ENCODE results near the gene PPIF.
A peak's percentile ranks its signal among the peaks of the same experiment; 100 is the strongest.

The PPIF gene

DNA sequence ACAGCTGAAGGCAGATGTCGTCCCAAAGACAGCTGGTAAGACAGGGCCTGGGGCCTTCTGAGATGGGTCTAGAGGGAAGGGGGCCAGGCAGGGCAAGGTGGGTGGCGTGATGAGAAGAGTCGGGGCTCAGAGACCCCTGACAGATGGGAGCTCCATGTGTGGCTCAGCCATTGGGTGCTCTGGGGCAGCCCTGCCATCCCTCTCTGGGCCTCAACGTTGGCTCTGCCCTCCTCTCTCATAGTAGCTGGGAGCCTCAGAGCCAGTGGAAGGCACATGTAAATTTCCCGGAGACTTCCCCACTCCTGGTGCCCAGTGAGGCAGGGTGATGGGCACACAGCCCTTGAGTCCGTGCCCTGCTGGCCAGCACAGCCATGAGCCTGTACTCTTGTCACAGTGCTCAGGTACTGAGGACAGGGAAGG, 1.8 kb downstream of the PPIF start:
- DNase-seq = peak in 1 of 4 experiments; percentile 15

DNA sequence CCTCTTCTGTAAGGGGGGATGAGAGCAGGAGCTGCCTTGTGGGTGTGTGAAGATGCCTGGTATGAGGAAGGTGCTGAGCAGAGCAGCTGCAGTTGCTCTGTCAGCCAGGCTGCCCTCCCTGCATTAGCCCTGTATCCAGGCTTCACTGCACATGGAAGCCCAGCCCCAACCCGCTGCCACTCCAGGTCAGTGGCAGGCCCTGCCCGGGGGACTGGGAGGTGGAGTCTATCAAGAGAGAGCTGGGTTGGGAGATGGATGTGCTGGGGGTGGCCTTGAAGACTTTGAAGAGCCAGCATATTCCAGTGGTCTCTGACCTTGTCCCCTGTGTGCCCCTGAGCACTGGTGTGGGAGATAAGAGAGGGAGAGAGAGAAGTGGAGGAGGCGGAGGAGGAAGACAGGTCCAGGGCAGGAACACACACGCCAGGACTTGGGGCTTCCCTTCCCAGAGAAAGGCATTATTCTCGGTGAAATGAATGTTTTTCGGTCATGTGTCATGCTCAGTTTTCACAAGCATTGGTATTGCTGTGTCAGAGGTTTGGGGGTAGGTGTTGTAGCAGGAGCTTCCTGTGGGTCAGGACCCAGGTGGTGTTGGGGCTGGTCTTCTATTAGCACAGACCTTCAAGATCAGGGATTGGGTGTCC, 2.6 kb downstream of the PPIF start:
- peak in 1 of 4 experiments; percentile 24 for DNase-seq

DNA sequence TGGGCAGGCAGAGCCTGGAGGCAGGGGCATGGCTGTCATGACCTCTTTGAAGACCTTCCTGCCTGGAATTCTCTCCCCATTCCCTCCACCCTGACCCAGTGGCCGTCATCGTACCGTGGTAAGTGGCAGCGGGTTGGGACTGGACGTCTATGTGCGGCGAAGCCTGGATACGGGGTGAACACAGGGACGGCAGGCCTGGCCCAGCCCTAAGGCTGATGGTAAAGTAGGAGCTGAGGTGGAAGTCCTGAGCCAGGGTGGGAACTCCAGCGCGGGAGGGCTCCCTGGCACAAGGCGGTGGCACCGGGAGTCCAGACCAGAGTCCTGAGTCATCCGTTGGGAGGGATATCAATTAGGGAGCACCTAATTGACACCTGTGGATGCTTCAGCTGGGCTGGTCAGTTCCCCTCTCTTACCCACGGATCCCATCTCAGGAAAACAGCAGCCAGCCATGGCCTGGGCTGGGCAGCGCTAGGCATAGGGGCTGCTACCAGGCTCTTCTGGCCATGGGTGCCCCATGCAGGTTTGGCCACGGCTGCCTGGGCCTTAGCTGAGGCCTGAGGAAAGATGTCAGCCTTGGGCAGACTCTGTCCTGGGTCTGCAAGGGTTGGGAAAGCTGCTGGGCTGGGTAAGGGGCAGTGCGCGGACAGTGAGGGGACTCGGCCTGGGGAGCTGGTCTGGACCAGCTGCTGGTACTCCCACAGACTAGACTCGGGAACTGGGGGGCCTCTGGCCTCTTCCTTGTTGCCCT, 3.3 kb downstream of the PPIF start:
- peak in 1 of 4 experiments; percentile 12 for DNase-seq

DNA sequence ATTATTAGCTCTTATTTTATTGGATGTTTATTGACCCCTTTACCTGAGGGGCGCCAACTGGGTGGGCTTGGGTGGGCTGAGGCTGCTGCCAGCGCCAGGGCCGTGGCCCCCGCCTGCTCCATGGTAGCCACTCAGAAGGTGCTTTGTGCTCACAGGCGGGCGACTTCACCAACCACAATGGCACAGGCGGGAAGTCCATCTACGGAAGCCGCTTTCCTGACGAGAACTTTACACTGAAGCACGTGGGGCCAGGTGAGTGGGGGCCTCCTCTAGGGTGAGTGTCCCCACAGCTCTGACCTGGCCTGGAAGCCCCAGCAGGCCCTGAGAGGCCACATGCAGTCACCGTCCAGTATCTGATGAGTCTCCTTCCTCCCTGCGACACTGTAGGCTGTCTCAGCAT, 4.1 kb downstream of the PPIF start:
- peak in 1 of 4 experiments; percentile 27 for DNase-seq

DNA sequence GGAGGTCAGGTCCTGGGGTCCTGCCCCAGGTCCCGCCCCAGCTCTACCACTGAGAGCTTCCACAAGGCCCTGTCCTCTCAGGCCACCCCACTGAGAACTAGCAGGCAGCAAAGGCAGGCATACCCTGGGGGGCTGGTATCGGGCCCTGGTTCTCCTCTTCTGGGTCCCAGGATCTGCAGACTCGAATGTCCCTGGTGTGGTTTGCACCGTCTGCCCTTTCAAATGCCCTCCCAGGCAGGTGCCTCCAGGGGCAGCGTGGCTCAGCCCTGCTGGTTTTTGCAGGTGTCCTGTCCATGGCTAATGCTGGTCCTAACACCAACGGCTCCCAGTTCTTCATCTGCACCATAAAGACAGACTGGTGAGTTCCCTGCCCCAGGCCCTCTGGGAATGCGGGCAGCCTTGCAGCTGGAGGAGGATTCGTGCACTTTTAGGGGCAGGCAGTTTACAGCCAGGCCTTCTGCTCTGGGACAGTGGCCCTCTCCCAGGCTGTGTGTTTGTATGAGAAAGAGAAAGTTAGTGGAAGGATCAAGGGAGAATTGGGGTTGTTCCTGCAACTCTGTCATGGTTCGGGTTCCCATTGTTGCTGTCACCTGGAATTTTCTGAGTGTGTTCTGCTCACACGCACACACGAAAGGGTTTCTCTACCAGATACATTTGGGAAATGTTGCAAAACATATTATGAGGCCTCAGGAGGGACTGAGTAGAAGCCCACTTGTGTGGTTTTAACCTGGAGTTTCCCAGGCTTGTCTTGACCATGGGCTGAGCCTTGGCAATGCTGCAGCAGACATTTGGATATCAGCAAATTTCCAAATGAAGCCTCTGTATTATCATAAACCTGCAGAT, 5.0 kb downstream of the PPIF start:
- no peak for DNase-seq

DNA sequence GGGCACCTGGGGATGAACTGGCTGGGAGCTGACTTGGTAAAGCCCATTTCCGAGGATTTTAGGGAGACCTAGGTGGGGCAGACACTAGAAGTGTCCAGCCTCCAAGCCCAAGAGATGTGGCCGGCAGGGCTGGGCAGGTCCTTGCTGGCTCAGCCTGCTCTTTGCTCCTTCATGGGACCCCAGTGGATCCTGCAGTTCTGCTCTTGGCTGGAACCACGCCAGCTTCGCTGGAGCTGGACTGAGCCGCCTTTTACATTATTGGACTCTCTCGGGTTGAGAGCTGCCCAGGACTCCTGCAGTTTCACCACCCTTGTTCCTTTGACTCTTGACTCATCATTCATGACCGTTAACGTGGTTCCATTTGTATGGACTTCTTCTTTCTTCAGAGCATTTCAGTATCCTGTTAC, 5.7 kb downstream of the PPIF start:
- DNase-seq = peak; percentile 70 to 85 (median 70)

DNA sequence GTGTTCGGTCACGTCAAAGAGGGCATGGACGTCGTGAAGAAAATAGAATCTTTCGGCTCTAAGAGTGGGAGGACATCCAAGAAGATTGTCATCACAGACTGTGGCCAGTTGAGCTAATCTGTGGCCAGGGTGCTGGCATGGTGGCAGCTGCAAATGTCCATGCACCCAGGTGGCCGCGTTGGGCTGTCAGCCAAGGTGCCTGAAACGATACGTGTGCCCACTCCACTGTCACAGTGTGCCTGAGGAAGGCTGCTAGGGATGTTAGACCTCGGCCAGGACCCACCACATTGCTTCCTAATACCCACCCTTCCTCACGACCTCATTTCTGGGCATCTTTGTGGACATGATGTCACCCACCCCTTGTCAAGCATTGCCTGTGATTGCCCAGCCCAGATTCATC, 6.5 kb downstream of the PPIF start:
- DNase-seq = peak in 1 of 4 experiments; percentile 26

DNA sequence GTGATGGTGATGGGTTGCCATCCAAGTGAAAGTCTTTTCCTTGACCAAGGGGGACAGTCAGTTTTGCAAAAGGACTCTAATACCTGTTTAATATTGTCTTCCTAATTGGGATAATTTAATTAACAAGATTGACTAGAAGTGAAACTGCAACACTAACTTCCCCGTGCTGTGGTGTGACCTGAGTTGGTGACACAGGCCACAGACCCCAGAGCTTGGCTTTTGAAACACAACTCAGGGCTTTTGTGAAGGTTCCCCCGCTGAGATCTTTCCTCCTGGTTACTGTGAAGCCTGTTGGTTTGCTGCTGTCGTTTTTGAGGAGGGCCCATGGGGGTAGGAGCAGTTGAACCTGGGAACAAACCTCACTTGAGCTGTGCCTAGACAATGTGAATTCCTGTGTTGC, 6.9 kb downstream of the PPIF start:
- DNase-seq = peak in 1 of 4 experiments; percentile 39

DNA sequence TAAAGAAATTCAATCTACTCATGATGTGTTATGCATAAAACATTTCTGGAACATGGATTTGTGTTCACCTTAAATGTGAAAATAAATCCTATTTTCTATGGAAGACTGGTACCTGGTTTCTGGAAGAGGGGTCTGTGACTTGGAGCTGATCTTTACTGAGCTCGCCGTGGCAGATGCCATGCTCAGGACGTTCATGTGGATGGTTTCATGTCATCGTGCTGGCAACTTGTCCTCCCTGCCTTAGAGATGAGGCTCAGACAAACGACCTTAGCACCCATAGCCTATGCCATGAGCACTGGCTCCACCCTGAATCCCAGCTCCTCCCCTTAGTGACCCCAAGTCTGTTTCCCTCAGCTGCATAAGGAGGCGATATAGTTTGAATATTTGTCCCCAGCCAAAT, 7.3 kb downstream of the PPIF start:
- peak in 1 of 4 experiments; percentile 25 for DNase-seq

DNA sequence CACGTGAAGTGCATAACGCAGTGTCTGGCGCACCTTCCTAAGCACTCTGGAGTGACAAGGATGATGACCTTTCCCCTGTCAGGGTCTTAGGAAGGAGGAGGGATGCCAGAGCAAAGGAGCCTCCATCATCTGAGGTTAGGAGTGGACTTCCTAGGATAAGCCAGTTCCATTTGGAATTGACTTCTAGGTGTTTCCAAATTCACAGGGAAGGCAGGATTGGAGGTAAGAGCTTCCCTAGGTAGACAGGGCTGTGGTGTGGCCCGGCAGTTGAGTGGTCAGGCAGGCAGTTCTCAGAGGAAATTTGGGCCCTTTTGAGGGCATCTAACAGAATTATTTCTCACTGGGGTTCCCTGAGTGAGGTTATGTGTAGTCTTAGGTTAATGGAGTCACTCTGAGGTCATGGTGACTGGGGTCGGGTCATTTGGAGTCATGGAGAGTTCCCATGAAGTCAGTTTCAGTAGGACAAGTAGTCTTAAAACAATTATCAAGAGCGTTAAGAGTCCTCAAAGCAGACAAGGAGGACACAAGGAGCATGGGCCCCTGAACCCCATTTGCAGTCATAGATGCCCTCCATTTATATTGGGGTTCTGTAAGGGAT, 8.2 kb downstream of the PPIF start:
- peak in 2 of 4 experiments; percentile 52 to 64 for DNase-seq

DNA sequence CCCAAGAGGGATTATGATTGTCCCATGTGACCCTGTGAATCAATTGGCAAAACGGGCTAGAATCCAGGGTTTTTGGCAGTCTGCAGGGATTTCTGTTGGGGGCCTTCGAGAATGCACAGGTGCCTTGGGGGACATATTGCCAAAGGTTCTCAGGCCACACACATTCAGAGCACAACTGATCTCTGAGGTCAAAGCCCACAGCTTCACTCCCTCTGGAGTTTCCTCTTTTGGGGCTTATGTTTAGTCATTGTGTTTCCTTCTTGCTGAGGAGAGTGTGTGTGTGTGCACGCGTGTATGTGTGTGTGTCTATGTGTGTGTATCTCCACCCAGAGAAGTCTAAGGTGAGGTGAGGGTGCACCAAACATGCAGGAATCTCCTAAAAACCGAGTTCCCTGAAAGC, 8.8 kb downstream of the PPIF start:
- DNase-seq = peak; percentile 68 to 86 (median 74)

DNA sequence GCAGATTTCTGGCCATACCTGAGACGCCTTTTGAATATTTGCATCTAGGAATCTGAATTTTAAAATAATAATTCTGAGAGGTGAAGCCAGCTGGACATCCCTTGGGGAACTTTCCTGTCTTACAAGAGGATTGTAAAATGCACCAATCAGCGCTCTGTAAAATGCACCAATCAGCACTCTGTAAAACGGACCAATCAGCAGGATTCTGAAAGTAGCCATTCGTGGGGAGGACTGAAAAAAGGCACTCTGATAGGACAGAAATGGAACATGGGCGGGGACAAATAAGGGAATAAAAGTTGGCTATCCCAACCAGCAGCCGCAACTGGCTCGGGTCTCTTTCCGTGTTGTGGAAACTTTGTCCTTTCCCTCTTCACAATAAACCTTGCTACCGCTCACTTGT, 9.9 kb downstream of the PPIF start:
- no peak for DNase-seq

DNA sequence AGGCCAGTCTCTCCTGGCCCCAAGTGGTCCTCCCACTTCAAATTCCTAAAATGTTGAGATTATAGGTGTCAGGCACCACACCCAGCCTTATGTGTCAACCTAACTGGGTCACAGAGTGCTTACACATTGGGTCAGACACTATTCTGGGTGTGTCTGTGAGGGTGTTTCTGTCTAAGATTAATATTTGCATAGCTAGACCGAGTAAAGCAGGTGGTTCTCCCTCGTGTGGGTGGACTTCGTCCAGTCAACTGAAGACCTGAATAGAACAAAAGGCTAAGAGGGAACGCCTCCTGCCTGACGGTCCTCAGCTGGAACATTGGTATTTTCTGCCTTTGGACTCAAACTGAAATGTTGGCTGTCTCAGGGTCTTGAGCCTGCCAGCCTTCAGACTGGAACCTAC, 11.5 kb downstream of the PPIF start:
- no peak for DNase-seq

DNA sequence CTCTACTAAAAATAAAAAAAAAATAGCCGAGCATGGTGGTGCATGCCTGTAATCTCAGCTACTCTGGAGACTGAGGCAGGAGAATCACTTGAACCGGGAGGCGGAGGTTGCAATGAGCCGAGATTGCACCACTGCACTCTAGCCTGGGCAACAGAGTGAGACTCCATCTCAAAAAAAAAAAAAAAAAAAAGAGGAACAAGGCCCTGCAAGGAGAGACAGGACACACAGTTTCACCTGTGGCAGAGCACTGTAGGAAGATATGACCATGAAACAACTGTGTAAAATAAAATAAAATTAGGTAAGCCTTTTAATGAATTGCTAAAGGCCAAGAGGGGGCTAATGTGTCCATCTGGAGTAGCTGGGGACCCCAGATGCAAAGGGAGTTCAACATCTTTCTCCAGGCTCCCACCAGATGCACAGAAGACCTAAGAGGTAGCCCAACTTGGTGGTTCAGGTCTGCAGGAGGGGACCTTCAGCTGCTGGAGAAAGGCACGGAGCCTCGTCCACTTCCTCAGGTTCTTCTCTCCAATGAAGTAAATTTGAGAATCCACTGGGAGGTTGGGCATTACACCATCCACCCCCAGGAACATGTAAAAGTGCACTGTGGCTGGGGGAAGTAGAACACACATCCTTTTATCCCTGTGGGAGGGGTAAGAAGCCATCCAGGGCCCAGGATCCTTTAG, 12.7 kb downstream of the PPIF start:
- DNase-seq = no peak

DNA sequence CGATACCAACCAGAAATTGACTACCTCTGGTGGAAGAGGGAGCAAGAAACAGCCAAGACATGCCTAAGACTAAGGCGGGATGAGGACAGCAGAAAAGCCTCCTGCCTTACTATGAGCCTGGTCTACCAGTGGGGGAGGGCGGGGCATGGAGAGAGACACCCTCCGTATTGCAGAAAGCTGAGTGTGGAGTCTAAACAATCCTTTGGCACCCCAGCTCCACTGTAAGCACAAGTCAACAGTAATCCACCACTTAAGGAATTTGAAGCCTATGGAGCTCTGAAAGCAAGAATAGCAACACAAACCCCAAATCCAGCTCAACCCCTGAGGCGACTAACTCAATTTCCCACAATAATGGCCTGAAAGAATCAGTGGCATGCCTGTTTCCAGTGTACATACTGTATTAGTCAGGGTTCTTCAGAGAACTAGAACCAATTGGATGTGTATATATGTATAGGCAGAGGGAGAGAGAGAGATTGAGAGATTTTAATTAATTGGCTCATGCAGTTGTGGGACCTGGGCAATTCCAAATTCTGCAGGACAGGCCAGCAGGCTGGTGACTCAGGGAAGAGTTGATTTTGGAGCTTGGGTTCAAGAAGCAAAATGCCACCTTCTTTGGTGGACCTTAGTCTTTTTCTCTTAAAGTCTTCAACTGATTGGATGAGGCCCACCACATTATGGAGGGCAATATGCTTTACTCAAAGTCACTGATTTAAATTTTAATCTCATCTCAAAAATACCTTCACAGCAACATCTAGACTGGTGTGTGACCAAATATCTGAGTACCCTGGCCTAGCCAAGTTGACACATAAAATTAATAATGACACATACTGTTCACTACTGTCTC, 13.5 kb downstream of the PPIF start:
- DNase-seq = no peak

DNA sequence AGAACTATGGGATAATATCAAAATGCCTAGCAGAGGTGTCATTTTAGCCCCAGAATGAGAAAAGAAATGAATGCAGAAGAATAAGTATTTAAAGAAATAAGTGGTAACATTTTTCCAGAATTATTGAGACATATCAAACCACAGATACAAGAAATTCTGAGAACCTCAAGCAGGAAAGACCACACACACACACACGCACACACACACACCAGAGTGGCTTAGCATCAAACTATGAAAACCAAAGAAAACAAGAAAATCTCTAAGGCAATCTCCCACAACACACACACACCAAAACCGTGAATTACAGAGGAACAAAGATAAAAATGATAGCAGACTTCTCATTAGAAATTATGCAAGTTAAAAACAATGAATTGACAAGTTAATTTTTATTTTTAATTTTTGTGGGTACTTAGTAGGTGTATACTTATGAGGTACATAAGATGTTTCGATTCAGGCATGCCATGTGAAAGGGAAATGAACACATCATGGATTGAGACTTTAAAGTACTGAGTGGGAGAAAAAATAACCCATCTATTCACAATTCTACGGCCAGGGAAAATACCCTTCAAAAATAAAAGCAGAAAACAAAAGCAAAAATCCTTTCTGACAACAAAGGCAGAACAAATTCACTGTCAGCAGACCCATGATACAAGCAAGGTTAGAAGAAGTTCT, 14.6 kb downstream of the PPIF start:
- DNase-seq = no peak

DNA sequence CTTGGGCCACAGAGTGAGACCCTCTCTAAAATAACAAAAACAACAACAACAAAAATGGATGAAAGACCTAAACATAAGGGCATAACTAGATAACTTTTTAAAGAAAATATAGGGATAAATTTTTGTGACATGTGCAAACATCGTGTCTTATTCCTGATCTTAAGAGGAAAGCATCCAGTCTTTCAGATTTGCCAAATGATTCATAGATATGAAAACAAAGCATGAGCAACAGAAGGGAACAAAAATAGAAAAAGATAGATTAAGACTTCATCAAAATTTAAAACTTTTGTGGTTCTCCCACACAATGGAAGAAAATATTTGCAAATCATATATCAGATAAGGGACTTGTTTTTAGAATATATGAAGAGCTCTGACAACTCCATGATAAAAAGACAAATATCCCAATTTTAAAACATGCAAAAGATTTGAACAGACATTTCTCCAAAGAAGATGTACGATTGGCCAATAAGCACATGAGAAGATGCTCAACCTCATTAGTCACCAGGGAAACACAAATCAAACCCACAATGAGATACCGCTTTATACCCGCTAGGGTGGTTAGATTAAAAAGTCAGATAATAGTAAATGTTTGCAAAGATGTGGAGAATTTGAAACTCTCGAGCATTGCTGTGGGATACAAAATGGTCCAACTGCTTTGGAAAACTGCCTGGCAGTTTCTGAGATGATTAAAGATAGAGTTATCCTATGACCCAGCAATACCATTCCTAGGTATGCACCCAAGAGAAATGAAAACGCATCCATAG, 20.3 kb downstream of the PPIF start:
- no peak for DNase-seq

DNA sequence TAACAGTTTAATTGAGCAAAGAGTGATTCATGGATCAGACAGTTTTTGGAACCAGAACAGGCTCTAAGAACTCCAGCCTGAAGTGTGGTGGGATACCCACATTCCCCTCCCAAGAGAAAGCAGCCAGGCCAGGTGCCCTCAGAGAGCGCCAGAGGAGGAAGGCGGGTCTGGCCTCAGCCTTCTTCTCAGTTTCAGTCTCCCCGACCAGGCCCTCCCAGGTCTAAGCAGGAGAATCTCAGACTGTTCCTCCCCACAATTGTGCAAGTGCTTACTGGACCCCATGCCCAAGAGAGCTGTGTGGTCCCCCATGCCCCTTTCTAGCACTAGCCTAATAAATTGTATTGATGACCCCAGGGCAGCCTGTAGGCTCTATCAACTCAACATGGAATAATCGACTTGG, 25.6 kb downstream of the PPIF start:
- no peak for DNase-seq

DNA sequence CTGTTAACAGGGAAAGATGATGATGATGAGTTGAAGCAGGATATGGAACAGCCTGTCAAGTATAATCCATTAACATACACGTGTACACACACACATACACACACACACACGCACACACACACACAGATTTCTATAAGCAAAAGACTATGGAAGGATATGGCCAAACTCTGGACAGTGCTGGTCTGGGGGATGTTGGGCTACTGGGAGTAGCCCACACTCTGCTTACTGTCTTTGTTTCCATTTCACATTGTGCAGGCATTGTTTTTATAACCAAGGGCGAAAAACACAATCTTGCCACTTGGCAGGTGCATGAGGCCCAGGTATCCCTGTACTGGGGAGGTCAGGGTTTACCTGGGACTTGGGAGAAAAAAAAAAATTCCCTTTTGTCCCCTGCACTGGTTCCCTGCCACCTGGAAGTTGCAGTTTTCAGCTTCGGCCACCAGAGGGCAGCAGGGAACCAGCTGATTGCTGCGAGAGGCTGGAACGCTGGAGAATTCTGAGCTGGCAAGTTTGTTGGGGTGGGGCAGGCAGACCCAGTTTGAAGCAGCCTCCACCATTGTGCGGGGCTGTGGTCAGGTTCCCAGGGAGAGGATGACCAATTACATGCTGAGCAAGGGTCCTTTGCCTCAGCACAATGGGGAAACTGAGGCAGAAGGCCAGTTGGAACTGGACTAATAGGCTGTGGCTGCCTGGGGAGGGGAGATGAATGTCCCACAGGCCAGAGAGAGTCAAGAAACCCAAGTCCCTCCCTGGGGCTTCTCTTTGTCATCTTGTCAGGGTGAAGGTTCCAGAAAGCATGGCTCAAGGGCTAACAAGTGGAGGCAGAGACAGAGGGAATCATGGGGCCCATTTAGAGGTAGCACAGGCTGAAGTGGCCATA, 27.3 kb downstream of the PPIF start:
- DNase-seq = peak; percentile 76 to 88 (median 86)
